ENCODE data around the gene MS4A4A.
A peak's percentile ranks its signal among the peaks of the same experiment; 100 is the strongest.

The MS4A4A gene

GRCh38 chr11:60303661-60304060 lies 23.2 kb downstream of the MS4A4A start:
- DNase-seq (ENCODE audit: low spot score) = no peak

- DNase-seq (ENCODE audit: low spot score) = no peak
Observed at GRCh38 chr11:60305906-60306619, 25.6 kb downstream of the MS4A4A start.

DNA sequence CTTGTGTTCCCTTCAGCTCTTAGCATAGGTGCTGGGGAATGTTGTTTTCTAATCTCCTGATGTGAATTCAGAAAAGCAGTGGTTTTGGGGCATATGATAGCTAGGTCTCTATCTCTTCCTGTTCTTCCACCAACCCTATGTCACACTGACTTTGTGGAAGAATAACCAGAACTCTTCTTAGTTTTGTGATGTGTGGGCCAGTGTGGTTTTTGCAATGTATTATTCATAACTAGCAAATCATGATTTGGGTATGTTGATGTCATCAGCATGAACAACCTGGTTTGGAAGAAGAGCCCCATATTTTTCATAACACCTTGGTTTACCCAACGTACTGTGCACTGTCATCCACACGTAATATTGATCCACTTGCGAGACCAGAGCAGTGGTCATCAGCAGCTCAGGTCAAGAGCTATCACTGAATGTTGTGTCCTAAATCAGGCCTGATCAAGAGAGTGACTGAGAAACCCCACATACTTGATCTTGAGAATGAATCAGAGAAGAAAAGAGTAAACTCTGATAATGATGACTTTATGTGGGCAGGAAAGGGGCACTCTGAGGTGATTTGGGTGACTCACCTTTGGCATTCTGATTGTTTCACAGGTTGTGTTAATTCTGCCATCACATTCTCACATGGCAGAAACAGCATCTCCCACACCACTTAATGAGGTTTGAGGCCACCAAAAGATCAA lies 27.2 kb downstream of the MS4A4A start:
- no peak for DNase-seq (ENCODE audit: low spot score)

DNA sequence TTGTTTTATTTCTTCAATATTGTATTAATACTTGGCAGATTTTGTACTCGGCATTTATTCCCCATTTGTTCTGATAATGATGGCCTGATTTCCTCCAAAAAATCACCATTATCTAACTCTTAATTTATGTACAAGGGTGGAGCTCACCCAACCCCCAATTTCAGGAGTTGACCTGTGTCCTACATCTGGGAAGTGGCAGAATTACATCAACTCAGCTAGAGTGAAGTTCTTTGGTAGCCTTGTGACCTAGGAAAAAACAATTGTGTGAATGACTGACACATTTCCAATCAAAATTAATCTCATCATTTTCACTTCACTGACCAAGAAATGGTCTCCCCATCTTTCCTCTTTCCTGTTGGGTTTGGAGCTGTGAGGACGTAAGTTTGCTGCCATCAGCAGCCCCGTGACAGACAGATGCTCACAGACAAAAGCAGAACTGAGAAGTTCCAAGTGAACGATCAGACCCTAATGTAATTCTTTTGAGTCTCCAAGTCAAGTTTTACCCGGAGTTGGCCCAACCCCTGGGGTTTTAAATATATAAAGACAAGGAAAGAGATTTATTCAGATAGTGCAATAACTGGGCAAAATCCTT lies 30.0 kb downstream of the MS4A4A start:
- DNase-seq (ENCODE audit: low spot score) = peak; percentile 87

DNA sequence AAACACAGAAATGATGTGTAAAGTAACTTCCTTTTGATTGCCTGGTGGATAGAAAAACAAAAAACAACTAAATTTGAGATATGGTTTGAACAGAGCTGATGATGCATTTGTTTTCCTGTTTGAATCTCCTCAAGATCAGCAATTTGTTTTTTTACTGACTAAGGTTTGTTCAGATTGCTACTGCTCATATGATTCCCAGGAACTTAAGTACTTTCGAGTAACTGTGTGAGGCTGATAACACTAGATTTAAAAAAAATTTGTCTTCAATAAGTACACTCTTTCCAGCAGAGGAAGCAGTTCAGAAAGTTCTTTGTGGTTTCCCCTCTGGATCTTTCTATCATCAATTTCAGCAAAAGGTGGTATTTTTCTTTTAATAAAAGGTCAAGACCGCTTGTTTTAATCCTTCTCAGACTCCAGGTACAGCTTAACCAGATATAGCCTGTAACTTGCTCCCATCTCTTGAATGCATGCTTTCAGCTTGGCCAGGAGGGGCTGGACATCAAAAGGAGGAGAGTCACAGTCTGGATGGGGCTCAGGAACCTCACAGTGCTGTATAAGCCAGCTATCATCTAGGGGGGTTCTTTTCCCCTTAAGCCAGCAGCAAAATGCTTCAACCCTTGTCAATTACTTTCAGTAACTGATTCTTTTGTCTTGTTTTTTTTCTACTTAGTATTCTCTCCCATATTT lies 34.3 kb downstream of the MS4A4A start:
- DNase-seq (ENCODE audit: low spot score) = no peak

DNA sequence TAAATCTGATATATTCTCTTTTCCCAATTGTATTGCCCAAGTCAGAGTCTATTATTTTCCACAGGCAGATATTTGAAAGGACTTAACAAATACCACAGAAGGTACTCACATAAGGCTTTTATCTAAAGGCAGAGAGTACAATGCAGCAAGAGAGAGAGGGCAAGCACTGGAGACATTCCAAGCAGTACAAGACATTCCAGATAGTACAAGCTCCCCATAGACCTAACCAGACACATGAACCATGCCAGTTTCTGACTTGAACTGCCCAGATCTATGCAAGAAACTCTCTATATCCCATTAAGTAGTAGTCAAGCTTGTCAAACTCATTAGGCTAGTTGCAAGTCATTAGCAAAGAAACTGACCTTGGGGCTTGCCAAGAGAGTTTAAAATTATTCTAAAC lies 35.4 kb downstream of the MS4A4A start:
- no peak for DNase-seq (ENCODE audit: low spot score)

GRCh38 chr11:60316317-60316716 lies 35.9 kb downstream of the MS4A4A start:
- DNase-seq (ENCODE audit: low spot score) = no peak

- no peak for DNase-seq (ENCODE audit: low spot score)
Observed at GRCh38 chr11:60318726-60319125, 38.3 kb downstream of the MS4A4A start.

DNA sequence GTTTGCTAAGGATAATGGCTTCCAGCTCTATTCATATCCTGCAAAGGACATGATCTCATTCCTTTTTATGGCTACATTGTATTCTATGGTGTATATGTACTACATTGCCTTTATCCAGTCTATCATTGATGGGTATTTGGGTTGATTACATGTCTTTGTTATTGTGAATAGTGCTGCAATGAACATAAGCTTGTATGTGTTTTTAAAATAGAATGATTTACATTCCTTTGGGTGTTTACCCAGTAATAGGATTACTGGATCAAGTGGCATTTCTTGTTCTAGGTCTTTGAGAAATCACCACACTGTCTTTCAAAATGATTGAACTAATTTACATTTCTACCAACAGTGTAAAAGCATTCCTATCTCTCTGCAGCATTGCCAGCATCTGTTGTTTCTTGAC lies 40.6 kb downstream of the MS4A4A start:
- no peak for DNase-seq (ENCODE audit: low spot score)

- no peak for DNase-seq (ENCODE audit: low spot score)
Observed at GRCh38 chr11:60326955-60327354, 46.5 kb downstream of the MS4A4A start, which contains the start of gene MS4A6E. Gene MS4A6E (plus strand): TSS chr11:60327255. CDS start chr11:60334896, 7,641 bp downstream.

GRCh38 chr11:60328460-60328859 lies 48.0 kb downstream of the MS4A4A start:
- DNase-seq (ENCODE audit: low spot score) = no peak

GRCh38 chr11:60332846-60333245 lies 52.4 kb downstream of the MS4A4A start:
- DNase-seq (ENCODE audit: low spot score) = peak; percentile 46

DNA sequence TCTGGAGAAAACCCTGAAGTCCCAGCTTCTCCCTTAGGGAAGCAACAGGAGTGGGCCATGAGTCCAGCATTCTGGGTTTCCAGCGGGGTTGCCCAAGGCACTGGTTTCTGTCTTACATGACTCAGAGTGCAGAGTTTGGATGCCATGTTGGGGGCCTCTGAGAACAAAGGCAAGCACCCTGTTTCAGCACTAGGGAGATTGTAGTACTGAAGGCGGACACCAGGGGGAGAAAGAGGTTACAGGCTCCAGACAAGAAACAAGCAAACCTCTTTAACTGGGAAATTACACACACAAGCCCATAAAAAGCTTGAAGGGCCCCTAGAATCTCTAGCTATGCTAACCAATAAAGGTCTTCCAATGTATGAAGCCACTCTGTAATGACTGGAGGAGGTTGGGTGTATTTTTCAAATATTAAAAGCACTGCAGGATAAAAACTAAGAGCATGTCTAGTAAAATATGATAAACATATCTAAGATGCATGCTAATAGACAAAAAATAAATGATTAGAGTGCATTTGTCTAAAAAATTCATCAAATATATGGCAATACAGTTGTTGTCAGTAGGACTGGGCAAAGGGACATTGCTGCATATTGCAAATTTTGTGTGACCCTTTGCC lies 53.6 kb downstream of the MS4A4A start:
- DNase-seq (ENCODE audit: low spot score) = peak; percentile 65

DNA sequence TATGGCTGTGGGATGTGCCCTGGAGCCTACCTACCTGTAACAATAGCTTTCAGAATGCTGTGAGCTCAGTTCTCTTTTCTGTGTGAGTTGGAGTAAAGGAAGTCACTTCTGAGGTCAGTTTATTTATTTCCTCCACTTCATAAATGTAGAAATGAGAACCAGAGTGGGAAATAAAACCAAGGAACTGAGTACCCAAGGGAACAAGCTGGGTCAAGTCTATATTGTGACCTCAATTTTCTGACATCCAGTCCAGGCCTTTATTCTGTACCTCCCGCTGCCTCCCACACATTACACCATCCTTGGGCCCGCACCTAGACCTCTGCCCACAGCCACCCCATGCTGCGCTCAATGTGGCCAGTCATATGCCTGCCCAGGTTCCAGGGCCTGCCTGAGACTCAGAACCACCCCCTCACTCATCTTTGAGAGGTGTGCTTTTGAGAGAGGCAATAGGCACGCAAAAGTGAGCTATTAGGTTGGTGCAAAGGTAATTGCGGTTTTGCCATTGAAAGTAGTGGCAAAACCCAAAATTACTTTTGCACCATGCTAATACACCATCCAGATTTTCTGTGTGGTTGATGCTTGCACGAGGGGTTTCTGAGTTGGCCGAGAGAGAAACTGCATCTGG lies 56.4 kb downstream of the MS4A4A start:
- DNase-seq (ENCODE audit: low spot score) = no peak

- DNase-seq (ENCODE audit: low spot score) = no peak
Observed at GRCh38 chr11:60338053-60338452, 57.6 kb downstream of the MS4A4A start.

- no peak for DNase-seq (ENCODE audit: low spot score)
Observed at GRCh38 chr11:60339356-60339755, 58.9 kb downstream of the MS4A4A start.

DNA sequence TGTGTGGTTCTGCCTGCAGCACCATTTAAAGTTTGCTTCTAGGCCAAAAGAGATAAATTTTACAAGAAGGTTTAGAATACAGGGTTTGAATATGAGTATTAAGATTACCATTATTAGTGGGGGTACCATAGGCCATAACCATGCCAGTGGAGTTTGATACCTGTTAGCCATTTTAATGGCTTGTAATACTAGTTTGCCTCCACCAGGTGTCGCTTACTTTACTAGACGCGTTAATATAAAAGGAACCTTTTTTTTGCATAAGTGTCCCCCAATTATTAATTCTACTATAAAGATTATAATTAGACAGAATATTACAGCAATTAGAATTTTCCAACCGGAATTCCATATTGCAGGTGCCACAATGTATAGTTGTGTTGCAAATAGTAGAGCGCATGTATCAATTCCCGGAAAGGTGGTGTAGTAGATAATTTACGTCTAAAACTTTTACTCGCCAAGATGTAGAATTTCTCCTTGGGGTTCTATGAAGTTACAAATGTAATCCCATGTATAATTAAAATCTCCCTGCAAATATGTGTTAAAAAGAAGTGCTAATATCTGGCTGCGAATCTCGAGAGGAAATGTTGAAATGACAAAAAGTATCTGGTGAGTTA lies 62.7 kb downstream of the MS4A4A start:
- DNase-seq (ENCODE audit: low spot score) = no peak

DNA sequence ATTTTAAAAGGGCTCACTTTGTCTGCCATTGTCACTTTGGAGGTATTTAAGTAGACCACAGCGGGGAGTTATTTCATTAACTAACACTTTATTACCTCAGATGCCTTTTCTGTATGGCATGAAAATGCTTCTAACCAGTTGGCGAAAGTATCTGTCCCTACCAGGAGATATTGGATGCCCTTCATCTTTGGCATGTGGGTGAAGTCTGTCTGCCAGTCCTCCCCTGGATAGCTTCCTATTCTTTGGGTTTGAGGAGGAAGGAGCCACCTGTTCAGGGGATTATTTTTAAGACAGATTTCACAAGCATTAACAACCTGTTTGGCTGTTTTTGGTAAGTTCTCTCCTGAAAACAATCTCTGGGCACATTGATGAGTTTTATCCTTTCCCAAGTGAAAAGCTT lies 63.7 kb downstream of the MS4A4A start:
- DNase-seq (ENCODE audit: low spot score) = no peak

DNA sequence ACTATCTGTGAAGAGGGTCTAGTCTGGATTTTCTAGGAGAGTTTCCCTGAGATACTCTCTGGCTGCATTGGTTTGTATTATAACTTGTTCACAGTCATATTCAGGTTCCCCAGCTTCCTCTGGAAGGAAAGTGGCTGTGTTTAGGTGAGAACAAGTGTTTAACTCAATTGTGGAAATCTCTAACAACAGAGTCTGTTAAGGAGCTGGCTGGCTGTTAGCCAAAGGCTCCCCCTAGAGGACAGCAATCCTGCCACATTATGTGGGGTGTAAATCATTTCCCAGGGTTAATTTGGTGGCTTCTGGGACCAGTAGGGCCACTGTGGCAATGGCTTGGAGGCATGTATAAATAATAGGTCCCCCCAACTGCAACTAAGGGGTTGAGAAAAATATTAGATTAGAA lies 65.0 kb downstream of the MS4A4A start:
- no peak for DNase-seq (ENCODE audit: low spot score)

GRCh38 chr11:60347084-60347797 lies 66.8 kb downstream of the MS4A4A start:
- DNase-seq (ENCODE audit: low spot score) = no peak

DNA sequence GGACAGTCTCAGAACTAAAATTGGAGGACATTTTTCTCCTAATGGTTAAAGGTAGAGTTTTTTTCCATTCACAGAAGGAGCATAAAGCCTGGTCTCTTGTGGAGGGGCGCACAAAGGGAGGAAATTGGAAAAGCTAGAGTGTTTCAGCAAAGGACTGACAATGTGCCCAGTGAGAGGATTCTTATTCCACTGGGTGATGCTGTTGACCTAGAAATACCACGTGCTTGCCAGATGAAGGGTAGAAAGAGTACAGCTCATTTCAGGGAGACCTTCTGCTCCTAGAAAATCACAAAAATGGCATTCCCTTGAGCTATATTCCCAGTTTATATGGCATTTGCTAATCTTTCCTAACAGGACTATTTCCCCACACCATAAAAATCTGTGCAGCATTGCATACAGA lies 67.7 kb downstream of the MS4A4A start:
- DNase-seq (ENCODE audit: low spot score) = no peak

Data from pons (tissue), 1 donor.